Panc1 (cell line): Measurements from ENCODE around the gene IFITM2.
A peak's percentile ranks its signal among the peaks of the same experiment; 100 is the strongest.

Experiments
- CTCF ChIP-seq: fragments of 450-650 bp; IDR thresholded peaks from 2 replicates; pipeline ENCODE4 v1.5.1; 2017; ENCODE audit warnings: mild to moderate bottlenecking
- POLR2AphosphoS5 ChIP-seq: IDR thresholded peaks from 2 replicates; pipeline ENCODE4 v1.6.1; 2012; ENCODE audit warnings: mild to moderate bottlenecking, low read depth, low read length, moderate library complexity
- TCF7L2 ChIP-seq: IDR thresholded peaks from 2 replicates; pipeline ENCODE4 v1.6.1; 2011; ENCODE audit warnings: mild to moderate bottlenecking, low read depth, low read length, inconsistent platforms

DNA sequence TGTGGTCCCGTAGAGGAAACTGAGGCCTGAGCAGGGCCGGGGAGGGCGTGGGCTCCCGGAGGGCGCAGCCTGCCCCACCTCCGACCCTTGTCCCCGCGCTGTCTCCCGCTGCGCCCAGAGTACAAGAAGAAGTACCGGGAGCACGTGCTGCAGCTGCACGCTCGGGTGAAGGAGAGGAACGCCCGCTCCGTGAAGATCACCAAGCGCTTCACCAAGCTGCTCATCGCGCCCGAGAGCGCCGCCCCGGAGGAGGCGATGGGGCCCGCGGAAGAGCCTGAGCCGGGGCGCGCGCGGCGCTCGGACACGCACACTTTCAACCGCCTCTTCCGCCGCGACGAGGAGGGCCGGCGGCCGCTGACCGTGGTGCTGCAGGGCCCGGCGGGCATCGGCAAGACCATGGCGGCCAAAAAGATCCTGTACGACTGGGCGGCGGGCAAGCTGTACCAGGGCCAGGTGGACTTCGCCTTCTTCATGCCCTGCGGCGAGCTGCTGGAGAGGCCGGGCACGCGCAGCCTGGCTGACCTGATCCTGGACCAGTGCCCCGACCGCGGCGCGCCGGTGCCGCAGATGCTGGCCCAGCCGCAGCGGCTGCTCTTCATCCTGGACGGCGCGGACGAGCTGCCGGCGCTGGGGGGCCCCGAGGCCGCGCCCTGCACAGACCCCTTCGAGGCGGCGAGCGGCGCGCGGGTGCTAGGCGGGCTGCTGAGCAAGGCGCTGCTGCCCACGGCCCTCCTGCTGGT is 27.5 kb upstream of the IFITM2 start:
- TF ChIP-seq TCF7L2 = 0 out of 2 replicates have a peak, but pooled peaks have one; percentile 15
- TF ChIP-seq CTCF = no peak
- no peak for TF ChIP-seq POLR2AphosphoS5
